ENCODE results near the gene OLFM4.

OLFM4 gene

DNA sequence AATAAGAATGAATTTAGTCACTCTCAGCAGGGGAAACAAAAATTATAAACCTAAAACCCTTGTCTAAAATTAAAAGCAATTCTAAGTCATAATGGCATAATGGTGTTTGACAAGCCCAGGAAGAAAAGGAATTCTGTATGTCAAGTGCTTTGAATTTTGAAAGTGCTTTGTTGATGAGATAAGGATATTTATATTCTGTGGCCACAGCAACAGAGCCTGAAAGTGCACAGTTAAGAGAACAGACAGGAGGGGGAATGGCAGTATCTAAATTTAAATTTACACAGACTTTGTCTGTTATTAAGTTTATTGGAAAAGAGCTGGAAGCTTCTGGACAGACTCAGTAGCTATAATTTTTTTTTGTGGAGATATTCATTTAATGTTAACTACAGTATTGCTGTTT lies 69.8 kb downstream of the OLFM4 start:
- no peak overlapping the region for H3K4me3 ChIP-seq (ENCODE audit: low read depth, low read length)
- DNase-seq (ENCODE audit: low read depth): no peak
- TF ChIP-seq, protein P1, sequence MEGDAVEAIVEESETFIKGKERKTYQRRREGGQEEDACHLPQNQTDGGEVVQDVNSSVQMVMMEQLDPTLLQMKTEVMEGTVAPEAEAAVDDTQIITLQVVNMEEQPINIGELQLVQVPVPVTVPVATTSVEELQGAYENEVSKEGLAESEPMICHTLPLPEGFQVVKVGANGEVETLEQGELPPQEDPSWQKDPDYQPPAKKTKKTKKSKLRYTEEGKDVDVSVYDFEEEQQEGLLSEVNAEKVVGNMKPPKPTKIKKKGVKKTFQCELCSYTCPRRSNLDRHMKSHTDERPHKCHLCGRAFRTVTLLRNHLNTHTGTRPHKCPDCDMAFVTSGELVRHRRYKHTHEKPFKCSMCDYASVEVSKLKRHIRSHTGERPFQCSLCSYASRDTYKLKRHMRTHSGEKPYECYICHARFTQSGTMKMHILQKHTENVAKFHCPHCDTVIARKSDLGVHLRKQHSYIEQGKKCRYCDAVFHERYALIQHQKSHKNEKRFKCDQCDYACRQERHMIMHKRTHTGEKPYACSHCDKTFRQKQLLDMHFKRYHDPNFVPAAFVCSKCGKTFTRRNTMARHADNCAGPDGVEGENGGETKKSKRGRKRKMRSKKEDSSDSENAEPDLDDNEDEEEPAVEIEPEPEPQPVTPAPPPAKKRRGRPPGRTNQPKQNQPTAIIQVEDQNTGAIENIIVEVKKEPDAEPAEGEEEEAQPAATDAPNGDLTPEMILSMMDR (IDR thresholded peaks at IDR 0.05; ENCODE audit: control insufficient read depth, extremely low read depth, insufficient read depth): no peak

DNA sequence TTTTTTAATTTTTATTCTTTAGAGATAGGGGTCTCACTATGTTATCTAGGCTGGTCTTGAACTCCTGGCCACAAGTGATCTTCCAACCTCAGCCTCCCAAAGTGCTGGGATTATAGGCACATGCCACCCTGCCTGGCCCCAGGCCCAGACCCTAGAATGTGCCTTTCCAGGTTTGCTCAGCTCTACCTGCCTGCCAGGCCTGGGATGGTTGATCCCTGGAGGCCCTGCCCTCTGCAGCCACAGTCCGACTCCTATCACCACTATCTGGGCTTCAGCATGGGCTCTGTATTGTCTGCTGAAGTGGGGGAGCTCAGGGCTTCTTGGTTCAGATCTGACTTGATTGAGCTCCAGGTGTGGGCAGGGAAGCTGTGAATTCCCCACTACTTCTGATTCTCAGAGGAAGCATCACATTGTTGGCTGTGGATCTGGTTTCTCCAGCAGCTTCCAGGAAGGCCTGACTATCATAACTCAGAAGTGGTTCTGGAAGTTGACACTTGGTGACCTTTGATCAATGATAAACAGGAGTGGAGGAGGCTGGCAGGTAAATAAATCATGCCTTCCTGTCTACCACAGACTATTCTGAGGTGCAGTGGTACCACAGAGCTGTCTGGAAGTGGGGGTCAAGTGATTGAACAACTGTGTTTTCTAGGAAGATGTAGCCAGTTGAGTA lies 71.9 kb downstream of the OLFM4 start:
- DNase-seq (ENCODE audit: low read depth): no peak
- no peak overlapping the region for H3K4me3 ChIP-seq (ENCODE audit: low read depth, low read length)
- TF ChIP-seq, protein P1 (IDR thresholded peaks at IDR 0.05; ENCODE audit: control insufficient read depth, extremely low read depth, insufficient read depth): no peak
